C4-2B (cell line): ENCODE data around the gene PC.

Experiments
- CTCF ChIP-seq: fragments of 450-650 bp; conservative IDR thresholded peaks from 2 replicates; pipeline ENCODE4 v1.5.1; 2017; ENCODE audit warnings: mild to moderate bottlenecking
- ZFX ChIP-seq: fragments of 450-650 bp; IDR thresholded peaks from 2 replicates; pipeline ENCODE4 v1.6.1; 2017

GRCh38 chr11:66909181-66909580 lies 49.0 kb downstream of the PC start:
- TF ChIP-seq CTCF (no peak), ZFX (no peak)
